A549 treated with AZD9567 at 1 μM for 4 hours (cell line): Measurements from ENCODE around the gene ZNF33B. TPM values are rescaled to one million over a fixed set of nuclear protein-coding genes. Genes with fewer than 3 reads are reported as not detected.

Experiments
- total RNA-seq: library from RNA; stranded (reverse); fragments of 200-300 nt; extraction: Qiagen RNA extraction; gene quantifications from 5 replicates; pipeline ENCODE4 v1.2.3, GENCODE V29; 2022; ENCODE audit not compliant: insufficient read depth

Gene ZNF33B
- 4.2 to 20.2 TPM (median 5.6 TPM) in 5 replicates for total RNA-seq

DNA sequence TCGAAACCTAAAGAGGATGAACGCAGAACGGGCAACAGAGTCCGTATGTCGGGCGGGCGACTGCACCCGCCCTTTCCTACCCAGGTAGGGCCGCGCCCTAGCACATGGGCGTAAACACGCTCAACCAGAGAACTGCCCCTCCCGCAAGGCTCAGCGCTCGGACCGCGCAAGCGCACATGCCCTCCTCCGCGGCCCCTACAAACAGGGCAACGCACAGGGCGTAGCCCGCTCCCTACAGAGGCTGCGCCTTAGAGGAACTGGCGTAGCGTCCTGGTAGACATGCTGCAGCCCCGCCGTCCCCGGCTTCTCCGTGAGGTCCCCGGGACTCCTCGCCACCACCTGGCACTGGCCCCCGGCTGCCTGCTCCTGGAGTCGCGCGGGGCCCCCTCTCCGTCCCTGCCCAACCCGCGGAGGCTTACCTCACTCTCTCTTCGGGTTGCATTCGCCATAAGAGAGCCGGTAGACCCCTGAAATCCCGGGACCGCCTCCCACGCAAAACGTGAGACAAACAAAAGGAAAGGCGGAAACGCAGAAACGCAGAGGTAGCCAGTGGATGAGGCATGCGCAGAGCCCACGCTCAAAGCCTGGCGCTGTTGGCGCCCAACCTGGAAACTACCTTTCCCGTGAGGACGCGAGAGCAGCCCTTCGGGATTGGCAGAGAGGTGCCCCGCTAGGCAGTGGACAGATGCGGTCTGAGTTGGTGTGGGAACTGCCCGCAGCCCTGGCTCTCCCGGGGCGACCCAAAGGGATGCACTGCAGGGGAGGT, at the start of gene ZNF33B:
ZNF33B (minus strand) TSS at position 516 of the 766 bp plus-strand sequence. CDS start 1,642 bp downstream, outside the sequence.

Other genes starting within 250 kb of the ZNF33B start
- gene BMS1, start 144.2 kb upstream of the ZNF33B start, total RNA-seq, result 23.7 to 28.5 TPM (median 23.9 TPM) in 5 replicates